HepG2 (cell line): ENCODE results near the gene RASGRP2. TPM values are rescaled to one million over a fixed set of nuclear protein-coding genes. Genes with fewer than 3 reads are reported as not detected.

Source experiments
- ARHGAP35 ChIP-seq: sonication (generic); formaldehyde crosslinking; IDR thresholded peaks from 2 replicates; pipeline ENCODE4 v1.9.0; 2022; ENCODE audit warnings: mild to moderate bottlenecking, inconsistent platforms, moderate library complexity, missing genetic modification reagents, borderline replicate concordance
- ATAD3A ChIP-seq: sonication (generic); formaldehyde crosslinking; IDR thresholded peaks from 2 replicates; pipeline ENCODE4 v1.4.0; 2020; ENCODE audit warnings: missing genetic modification reagents
- ATF7-NPFF ChIP-seq: sonication (generic); formaldehyde crosslinking; IDR thresholded peaks from 2 replicates; pipeline ENCODE4 v1.8.1; 2023; ENCODE audit warnings: mild to moderate bottlenecking, low read depth, missing genetic modification reagents, moderate library complexity
- CBX2 ChIP-seq, 2 experiments: fragments of 200-600 bp in 1 of 2; sonication (generic); formaldehyde crosslinking in 1 of 2; IDR thresholded peaks; 2 replicates each; pipeline versions ENCODE4 v1.7.0 to v1.8.1; 2018 to 2022; ENCODE audit warnings: low read depth in 2 of 2, low read length in 1 of 2, mild to moderate bottlenecking in 1 of 2, missing genetic modification reagents in 1 of 2
- CEBPB ChIP-seq: IDR thresholded peaks from 2 replicates; pipeline ENCODE4 v1.6.1; 2011; ENCODE audit warnings: low read depth, low read length, improper control_type of control experiment, borderline replicate concordance
- GATAD1 ChIP-seq: IDR thresholded peaks from 2 replicates; pipeline ENCODE4 v1.6.1; 2016; ENCODE audit warnings: missing genetic modification reagents, missing compliant biosample characterization
- HCFC1 ChIP-seq: fragments of 150-350 bp; IDR thresholded peaks from 2 replicates; pipeline ENCODE4 v1.6.1; 2014; ENCODE audit warnings: low read depth, low read length
- KDM4B ChIP-seq: sonication (generic); formaldehyde crosslinking; IDR thresholded peaks from 2 replicates; pipeline ENCODE4 v1.4.0; 2020; ENCODE audit warnings: missing genetic modification reagents
- PHF21A ChIP-seq: sonication (generic); formaldehyde crosslinking; IDR thresholded peaks from 2 replicates; pipeline ENCODE4 v1.5.0; 2020; ENCODE audit warnings: mild to moderate bottlenecking, missing genetic modification reagents
- PRDM10 ChIP-seq: sonication (generic); formaldehyde crosslinking; IDR thresholded peaks from 2 replicates; pipeline ENCODE4 v1.4.0; 2020; ENCODE audit warnings: low read depth, missing genetic modification reagents
- PRDM15 ChIP-seq: sonication (generic); formaldehyde crosslinking; IDR thresholded peaks from 2 replicates; pipeline ENCODE4 v1.4.0; 2020; ENCODE audit warnings: missing genetic modification reagents
- RFX3 ChIP-seq: IDR thresholded peaks from 2 replicates; pipeline ENCODE4 v1.6.1; 2016; ENCODE audit warnings: missing biosample characterization, missing genetic modification reagents
- TBP ChIP-seq: sonication (generic); formaldehyde crosslinking; IDR thresholded peaks from 2 replicates; pipeline ENCODE4 v1.5.0; 2020; ENCODE audit warnings: missing genetic modification reagents
- TERF1 ChIP-seq: sonication (generic); formaldehyde crosslinking; IDR thresholded peaks from 2 replicates; pipeline ENCODE4 v1.8.0; 2022; ENCODE audit warnings: mild to moderate bottlenecking, missing genetic modification reagents, moderate library complexity
- ZBTB7B ChIP-seq: sonication (generic); formaldehyde crosslinking; IDR thresholded peaks from 2 replicates; pipeline ENCODE4 v1.4.0; 2020; ENCODE audit warnings: missing genetic modification reagents
- ZNF572 ChIP-seq: sonication (generic); formaldehyde crosslinking; IDR thresholded peaks from 2 replicates; pipeline ENCODE4 v1.5.1; 2020; ENCODE audit warnings: mild to moderate bottlenecking, missing genetic modification reagents
- ZNF639 ChIP-seq: conservative IDR thresholded peaks from 2 replicates; pipeline ENCODE4 v1.6.1; 2018; ENCODE audit warnings: missing genetic modification reagents
- ZNF816 ChIP-seq: sonication (generic); formaldehyde crosslinking; IDR thresholded peaks from 2 replicates; pipeline ENCODE4 v1.8.0; 2022; ENCODE audit warnings: missing genetic modification reagents, mild to moderate bottlenecking, borderline replicate concordance
- polyA plus RNA-seq, 8 experiments: library from polyadenylated mRNA; depleted of rRNA in 3 of 8; stranded (reverse) in 7 of 8; unstranded in 1 of 8; fragments of >200 nt; fragmentation: Illumina TruSeq in 4 of 8; extraction: Trizol in 4 of 8; gene quantifications; 2 replicates each; pipeline versions ENCODE4 v1.2.1 to v1.2.3, GENCODE V29; 2011 to 2016; ENCODE audit warnings: low read depth in 4 of 8, missing spikeins in 1 of 8, mixed read lengths in 1 of 8; ENCODE audit not compliant: insufficient read depth in 1 of 8
- total RNA-seq, 5 experiments: library from RNA; depleted of rRNA; stranded (reverse); fragments of >200 nt; fragmentation: Illumina TruSeq; extraction: Trizol; gene quantifications; 2 replicates each; pipeline ENCODE4 v1.2.3, GENCODE V29; 2016; ENCODE audit warnings: low read depth in 1 of 5

RASGRP2 gene
- total and polyA plus RNA-seq, 2 of the 13 experiments (the other 11 are each of a cell fraction or from before 2014, with no cell fraction given) = 0.61 TPM; not detected in 1

- TF ChIP-seq PRDM10 (CRISPR knock-in tag) (no peak), ZNF639 (no peak), PHF21A (no peak), ZBTB7B (CRISPR knock-in tag) (no peak), KDM4B (CRISPR knock-in tag) (no peak), TERF1 (CRISPR knock-in tag) (no peak), ATF7-NPFF (no peak), RFX3 (CRISPR knock-in tag) (no peak), ARHGAP35 (no peak), ZNF816 (CRISPR knock-in tag) (no peak), CBX2 (IDR thresholded peaks at IDR 0.05; ENCODE audit: low read depth, low read length) (no peak), CBX2 (CRISPR knock-in tag; IDR thresholded peaks at IDR 0.05; ENCODE audit: low read depth) (no peak), HCFC1 (no peak), ZNF572 (CRISPR knock-in tag) (no peak), ATAD3A (CRISPR knock-in tag) (no peak), GATAD1 (CRISPR knock-in tag) (no peak), TBP (CRISPR knock-in tag) (no peak), CEBPB (0 out of 2 replicates have a peak, but pooled peaks have one; percentile 30), PRDM15 (CRISPR knock-in tag) (no peak)
These were observed 7.6 kb upstream of the RASGRP2 start (continued) for GRCh38 chr11:64751580-64751979.
